Measurements from ENCODE around the gene TMUB1. TPM values are rescaled to one million over a fixed set of nuclear protein-coding genes. Genes with fewer than 3 reads are reported as not detected.

Gene TMUB1
- total and polyA plus RNA-seq, 2 donors (not counting 1 experiment from before 2014, with no cell fraction given) = 49.2 to 102 TPM

- H3K4me2 ChIP-seq (replicated peaks; ENCODE audit: low read depth, low read length, poor library complexity, severe bottlenecking) = no peak overlapping the region
- no peaks in the 10 kb centered on the region for H4K20me1 ChIP-seq (ENCODE audit: control insufficient read depth, insufficient read depth, low read length, poor library complexity, severe bottlenecking)
- no peaks in the 10 kb centered on the region for H3K36me3 ChIP-seq (replicated peaks in 1 of 2; ENCODE audit: control extremely low read depth in 1 of 2, control insufficient read depth in 1 of 2, extremely low read depth in 1 of 2, insufficient read depth in 2 of 2, low read length in 1 of 2)
- 98% methylated on average over 9 of the region's 13 CpGs for WGBS (ENCODE audit: insufficient coverage)
- Mint-ChIP-seq H3K27me3 (peaks cover 6% of the 10 kb centered on the region), H3K4me1 (peaks cover 13% of the 10 kb centered on the region), H3K9me3 (ENCODE audit: insufficient read depth) (no peaks in the 10 kb centered on the region), H3K4me3 (no peak overlapping the region), H3K27ac (peak overlapping the region; percentile 0)
- no peaks in the 10 kb centered on the region for H3K79me2 ChIP-seq (ENCODE audit: control insufficient read depth, insufficient read depth, low read length)
- H3K9me3 ChIP-seq (ENCODE audit: control extremely low read depth in 1 of 3, control insufficient read depth in 2 of 3, insufficient read depth in 1 of 3, low read length in 2 of 3) = no peaks in the 10 kb centered on the region
- H3K27me3 ChIP-seq (replicated peaks in 1 of 4; ENCODE audit: control extremely low read depth in 1 of 4, control insufficient read depth in 3 of 4, insufficient read depth in 4 of 4, low read length in 3 of 4) = peaks cover 0 to 14% (median 0%) of the 10 kb centered on the region in 4 experiments
- ChIA-PET CTCF (interaction anchor here (1.2 kb wide), 1 partner anchor 8 kb away, joined by 3 read pairs; no protein-coding TSS in a partner anchor), POLR2A (no interaction called here)
- DNase-seq (no peak), ATAC-seq (ENCODE audit: low read depth) (no peak)
- H3K27ac ChIP-seq (ENCODE audit: low read length in 2 of 2) = no peak overlapping the region
- no peak overlapping the region for H2AFZ ChIP-seq (ENCODE audit: insufficient read depth, low read depth, low read length, poor library complexity, severe bottlenecking)
- H3K9ac ChIP-seq (ENCODE audit: low read length) = no peak overlapping the region
- intact Hi-C loops (cut with micrococcal nuclease) = no loop called here
- H3K4me3 ChIP-seq (ENCODE audit: control extremely low read depth in 1 of 5, extremely low read depth in 1 of 5, insufficient read depth in 1 of 5, low read depth in 2 of 5, low read length in 4 of 5) = no peak overlapping the region
- TF ChIP-seq CTCF (IDR thresholded peaks at IDR 0.05) (no peak), EZH2 (IDR thresholded peaks at IDR 0.05; ENCODE audit: borderline replicate concordance, insufficient read depth, low read depth, low read length, poor library complexity, severe bottlenecking) (no peak)
- H3K4me1 ChIP-seq (ENCODE audit: control insufficient read depth in 2 of 2, insufficient read depth in 2 of 2, low read length in 2 of 2) = peaks cover 0 to 3% of the 10 kb centered on the region in 2 donors
These were observed 35.7 kb upstream of the TMUB1 start for GRCh38 chr7:151119055-151119415.

- POLR2A ChIA-PET = no interaction called here
- Histone ChIP-seq H3K36me3 (replicated peaks in 1 of 2; ENCODE audit: control extremely low read depth in 1 of 2, control insufficient read depth in 1 of 2, extremely low read depth in 1 of 2, insufficient read depth in 2 of 2, low read length in 1 of 2) (no peaks in the 10 kb centered on the region), H3K79me2 (ENCODE audit: control insufficient read depth, insufficient read depth, low read length) (no peaks in the 10 kb centered on the region), H3K9me3 (ENCODE audit: control extremely low read depth in 1 of 3, control insufficient read depth in 2 of 3, insufficient read depth in 1 of 3, low read length in 2 of 3) (no peaks in the 10 kb centered on the region), H3K27me3 (replicated peaks in 1 of 4; ENCODE audit: control extremely low read depth in 1 of 4, control insufficient read depth in 3 of 4, insufficient read depth in 4 of 4, low read length in 3 of 4) (peaks cover 0 to 20% (median 3%) of the 10 kb centered on the region in 4 experiments), H3K27ac (ENCODE audit: low read length in 2 of 2) (no peak overlapping the region), H2AFZ (ENCODE audit: insufficient read depth, low read depth, low read length, poor library complexity, severe bottlenecking) (no peak overlapping the region), H3K4me2 (replicated peaks; ENCODE audit: low read depth, low read length, poor library complexity, severe bottlenecking) (no peak overlapping the region), H3K9ac (ENCODE audit: low read length) (no peak overlapping the region), H4K20me1 (ENCODE audit: control insufficient read depth, insufficient read depth, low read length, poor library complexity, severe bottlenecking) (no peaks in the 10 kb centered on the region), H3K4me3 (ENCODE audit: control extremely low read depth in 1 of 5, extremely low read depth in 1 of 5, insufficient read depth in 1 of 5, low read depth in 2 of 5, low read length in 4 of 5) (no peak overlapping the region), H3K4me1 (ENCODE audit: control insufficient read depth in 2 of 2, insufficient read depth in 2 of 2, low read length in 2 of 2) (no peaks in the 10 kb centered on the region)
- no peak for TF ChIP-seq EZH2 (IDR thresholded peaks at IDR 0.05; ENCODE audit: borderline replicate concordance, insufficient read depth, low read depth, low read length, poor library complexity, severe bottlenecking)
- TF ChIP-seq CTCF (IDR thresholded peaks at IDR 0.05) = no peak
- CTCF ChIA-PET = interaction anchor here (1.2 to 1.6 kb wide), 2 partner anchors 8 to 10 kb away, joined by 3 to 6 read pairs; no protein-coding TSS in a partner anchor
- 96% methylated on average over 36 of the region's 38 CpGs for WGBS (ENCODE audit: insufficient coverage)
- peaks cover 11% of the 10 kb centered on the region for H3K27me3 Mint-ChIP-seq
- ATAC-seq (ENCODE audit: low read depth) (no peak), DNase-seq (no peak)
- peaks cover 10% of the 10 kb centered on the region for H3K4me1 Mint-ChIP-seq
- intact Hi-C loops (cut with micrococcal nuclease) = no loop called here
- H3K27ac Mint-ChIP-seq = no peak overlapping the region
- no peak overlapping the region for H3K4me3 Mint-ChIP-seq
- H3K9me3 Mint-ChIP-seq (ENCODE audit: insufficient read depth) = no peaks in the 10 kb centered on the region
These were observed 35.1 kb upstream of the TMUB1 start for GRCh38 chr7:151118108-151119054.

Data from B cell (primary cell).